Esophagus (tissue), 2 donors: ENCODE data around the gene TPM2. TPM values are rescaled to one million over a fixed set of nuclear protein-coding genes. Genes with fewer than 3 reads are reported as not detected.
A peak's percentile ranks its signal among the peaks of the same experiment; 100 is the strongest.

Experiments
- H3K27ac ChIP-seq, 2 donors: one replicate each; pipeline ENCODE4 v1.5.1; 2013; ENCODE audit warnings: low read depth in 2 of 2, mild to moderate bottlenecking in 2 of 2, inconsistent platforms in 1 of 2, low read length in 1 of 2, moderate library complexity in 1 of 2
- H3K27me3 ChIP-seq, 2 donors: one replicate each; pipeline ENCODE4 v1.6.1; 2013; ENCODE audit warnings: low read length in 2 of 2, control low read depth in 1 of 2, mild to moderate bottlenecking in 1 of 2; ENCODE audit not compliant: insufficient read depth in 2 of 2, control insufficient read depth in 1 of 2
- H3K36me3 ChIP-seq, 2 donors: one replicate each; pipeline ENCODE4 v1.6.1; 2013; ENCODE audit warnings: low read length in 1 of 2; ENCODE audit not compliant: control insufficient read depth in 2 of 2, insufficient read depth in 2 of 2
- H3K4me1 ChIP-seq, 2 donors: one replicate each; pipeline ENCODE4 v1.6.1; 2013; ENCODE audit warnings: low read length in 1 of 2; ENCODE audit not compliant: control insufficient read depth in 2 of 2, insufficient read depth in 2 of 2
- H3K4me3 ChIP-seq, 2 donors: one replicate each; pipeline ENCODE4 v1.5.1; 2013; ENCODE audit warnings: low read length in 2 of 2, mild to moderate bottlenecking in 2 of 2, low read depth in 1 of 2, moderate library complexity in 1 of 2
- H3K9me3 ChIP-seq, 2 donors: one replicate each; pipeline ENCODE4 v1.6.1; 2013; ENCODE audit warnings: mild to moderate bottlenecking in 2 of 2, low read depth in 1 of 2, low read length in 1 of 2, moderate library complexity in 1 of 2; ENCODE audit not compliant: control insufficient read depth in 2 of 2, insufficient read depth in 1 of 2
- WGBS, 2 donors: extraction: QIAGEN DNeasy Blood & Tissue Kit; methylation state at CpG; one replicate each; pipeline ENCODE4 v1.1.7; 2013; 5-methylcytosine and 5-hydroxymethylcytosine counted together
- polyA plus RNA-seq, 2 donors: library from polyadenylated mRNA; stranded (reverse); fragments of 200-250 nt; gene quantifications; one replicate each; pipeline ENCODE4 v1.2.3, GENCODE V29; 2013
- donor health status: healthy with polysubstance abuse.
- donor health status: Bipolar disorder and iron deficiency.

The TPM2 gene
- polyA plus RNA-seq, 2 donors: 1,007 to 1,288 TPM

GRCh38 chr9:35688558-35689541 is 875 bp downstream of the TPM2 start:
- WGBS, 2 donors: 55 to 58% methylated on average over 12 of the region's 12 CpGs
- peaks cover 2 to 6% of the 10 kb centered on the region in 2 donors for H3K4me1 ChIP-seq

GRCh38 chr9:35687972-35688557 is 1.7 kb downstream of the TPM2 start:
- WGBS, 2 donors: 70 to 76% methylated on average over 2 of the region's 2 CpGs
- Histone ChIP-seq H3K4me3 (peak overlapping the region; percentile 31 to 57), H3K36me3 (peaks cover 0 to 12% of the 10 kb centered on the region in 2 donors)

More at GRCh38 chr9:35688558-35689541, 875 bp downstream of the TPM2 start:
- peak overlapping the region; percentile 37 to 83 for H3K27ac ChIP-seq
- H3K4me3 ChIP-seq: peak overlapping the region; percentile 57 to 60
- H3K9me3 ChIP-seq: no peaks in the 10 kb centered on the region
- no peaks in the 10 kb centered on the region for H3K27me3 ChIP-seq
- peaks cover 0 to 12% of the 10 kb centered on the region in 2 donors for H3K36me3 ChIP-seq

GRCh38 chr9:35687306-35687705 is 2.4 kb downstream of the TPM2 start:
- no peaks in the 10 kb centered on the region for H3K9me3 ChIP-seq
- peak overlapping the region; percentile 31 to 57 for H3K4me3 ChIP-seq
- peak overlapping the region in 1 of 2 donors; percentile 34 for H3K27ac ChIP-seq
- H3K27me3 ChIP-seq: no peaks in the 10 kb centered on the region
- WGBS, 2 donors: 64 to 78% methylated on average over 2 of the region's 2 CpGs
- H3K4me1 ChIP-seq: peaks cover 5 to 6% of the 10 kb centered on the region in 2 donors
- peaks cover 0 to 12% of the 10 kb centered on the region in 2 donors for H3K36me3 ChIP-seq

More at GRCh38 chr9:35687972-35688557, 1.7 kb downstream of the TPM2 start:
- peak overlapping the region; percentile 37 to 83 for H3K27ac ChIP-seq
- no peaks in the 10 kb centered on the region for H3K9me3 ChIP-seq
- H3K27me3 ChIP-seq: no peaks in the 10 kb centered on the region
- H3K4me1 ChIP-seq: peaks cover 2 to 6% of the 10 kb centered on the region in 2 donors

GRCh38 chr9:35686222-35687203 is 3.2 kb downstream of the TPM2 start:
- 62 to 64% methylated on average over 11 of the region's 11 CpGs for WGBS, 2 donors
- Histone ChIP-seq H3K4me1 (peaks cover 5 to 6% of the 10 kb centered on the region in 2 donors), H3K9me3 (peaks cover 0 to 3% of the 10 kb centered on the region in 2 donors), H3K27ac (peak overlapping the region in 1 of 2 donors; percentile 57), H3K27me3 (no peaks in the 10 kb centered on the region), H3K36me3 (peaks cover 0 to 12% of the 10 kb centered on the region in 2 donors), H3K4me3 (peak overlapping the region; percentile 3 to 57)

GRCh38 chr9:35685506-35685905 is 4.2 kb downstream of the TPM2 start:
- peaks cover 5 to 6% of the 10 kb centered on the region in 2 donors for H3K4me1 ChIP-seq
- H3K27me3 ChIP-seq: no peaks in the 10 kb centered on the region
- peaks cover 0 to 12% of the 10 kb centered on the region in 2 donors for H3K36me3 ChIP-seq
- WGBS, 2 donors: 75 to 78% methylated on average over 13 of the region's 13 CpGs
- H3K9me3 ChIP-seq: peaks cover 0 to 3% of the 10 kb centered on the region in 2 donors
- H3K27ac ChIP-seq: no peak overlapping the region
- H3K4me3 ChIP-seq: peak overlapping the region in 1 of 2 donors; percentile 3

GRCh38 chr9:35684921-35685320 is 4.8 kb downstream of the TPM2 start:
- Histone ChIP-seq H3K36me3 (peaks cover 0 to 12% of the 10 kb centered on the region in 2 donors), H3K4me1 (peaks cover 4 to 6% of the 10 kb centered on the region in 2 donors), H3K9me3 (peaks cover 0 to 3% of the 10 kb centered on the region in 2 donors), H3K4me3 (peak overlapping the region in 1 of 2 donors; percentile 3), H3K27me3 (no peaks in the 10 kb centered on the region), H3K27ac (peak overlapping the region in 1 of 2 donors; percentile 59)
- 87 to 90% methylated on average over 10 of the region's 10 CpGs for WGBS, 2 donors

- H3K36me3 ChIP-seq: peaks cover 0 to 12% of the 10 kb centered on the region in 2 donors
- 57 to 68% methylated on average over 2 of the region's 2 CpGs for WGBS, 2 donors
- peak overlapping the region; percentile 5 to 61 for H3K27ac ChIP-seq
- H3K9me3 ChIP-seq: peaks cover 0 to 3% of the 10 kb centered on the region in 2 donors
- no peaks in the 10 kb centered on the region for H3K27me3 ChIP-seq
- H3K4me3 ChIP-seq: no peak overlapping the region
- peaks cover 1 to 2% of the 10 kb centered on the region in 2 donors for H3K4me1 ChIP-seq
Measured at GRCh38 chr9:35683323-35683722, 6.4 kb downstream of the TPM2 start.

GRCh38 chr9:35682520-35683315 is 7.0 kb downstream of the TPM2 start:
- H3K27me3 ChIP-seq: no peaks in the 10 kb centered on the region
- WGBS, 2 donors: 78 to 88% methylated on average over 10 of the region's 10 CpGs
- no peak overlapping the region for H3K4me3 ChIP-seq
- peaks cover 0 to 3% of the 10 kb centered on the region in 2 donors for H3K9me3 ChIP-seq
- peak overlapping the region; percentile 20 to 50 for H3K27ac ChIP-seq
- peaks cover 0 to 2% of the 10 kb centered on the region in 2 donors for H3K4me1 ChIP-seq
- peaks cover 0 to 12% of the 10 kb centered on the region in 2 donors for H3K36me3 ChIP-seq
